GM12873 (cell line): Measurements from ENCODE around the gene INAFM1.

Experiments
- CTCF ChIP-seq: IDR thresholded peaks from 2 replicates; pipeline ENCODE4 v1.5.1; 2012; ENCODE audit warnings: low read depth, mild to moderate bottlenecking, moderate library complexity, low read length, control low read depth; ENCODE audit not compliant: insufficient read depth; ENCODE audit errors: missing control alignments

INAFM1 gene

GRCh38 chr19:47257411-47258169 is 17.1 kb upstream of the INAFM1 start:
- TF ChIP-seq CTCF = no peak

- no peak for TF ChIP-seq CTCF
These were observed 16.3 kb upstream of the INAFM1 start for GRCh38 chr19:47258434-47258833.

GRCh38 chr19:47258895-47259555 is 15.7 kb upstream of the INAFM1 start:
- no peak for TF ChIP-seq CTCF

- no peak for TF ChIP-seq CTCF
These were observed 14.2 kb upstream of the INAFM1 start for GRCh38 chr19:47260476-47260875.

- no peak for TF ChIP-seq CTCF
These were observed 10.1 kb upstream of the INAFM1 start for GRCh38 chr19:47264629-47265028.

GRCh38 chr19:47266401-47266941 is 8.2 kb upstream of the INAFM1 start:
- no peak for TF ChIP-seq CTCF

GRCh38 chr19:47267350-47267759 is 7.3 kb upstream of the INAFM1 start:
- TF ChIP-seq CTCF = no peak
